HG03558 (cell line): ENCODE results near the gene SH2B2.

Source experiments
- ATAC-seq: cut with Tn5 transposase; IDR thresholded peaks from one replicate; pipeline ENCODE4 v1.9.1; 2021; ENCODE audit warnings: moderate number of reproducible peaks; ENCODE audit not compliant: unreplicated experiment; ENCODE audit errors: extremely low read depth

Gene SH2B2

GRCh38 chr7:102264367-102264891, 22.2 kb upstream of the SH2B2 start:
- no peak for ATAC-seq

DNA sequence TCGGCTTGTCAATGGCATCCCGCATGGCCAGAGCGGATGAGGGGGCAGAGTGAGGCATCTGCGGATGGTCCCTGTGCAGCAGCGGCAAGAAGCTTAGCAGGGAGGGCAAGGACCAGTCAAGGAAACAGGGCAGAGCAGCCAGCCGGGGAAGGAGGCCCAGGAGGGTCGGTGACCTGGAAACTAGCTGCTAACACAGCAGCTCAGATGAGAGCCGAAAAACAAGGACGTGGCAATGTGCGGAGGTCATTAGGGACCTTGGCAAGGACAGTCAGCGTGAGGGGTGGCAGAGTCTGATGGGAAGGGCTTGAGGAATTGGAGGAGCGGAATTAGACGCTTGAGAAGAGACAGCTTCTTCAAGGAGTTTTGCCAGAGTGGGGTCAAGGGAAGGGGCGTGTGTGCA, 20.1 kb upstream of the SH2B2 start:
- no peak for ATAC-seq

DNA sequence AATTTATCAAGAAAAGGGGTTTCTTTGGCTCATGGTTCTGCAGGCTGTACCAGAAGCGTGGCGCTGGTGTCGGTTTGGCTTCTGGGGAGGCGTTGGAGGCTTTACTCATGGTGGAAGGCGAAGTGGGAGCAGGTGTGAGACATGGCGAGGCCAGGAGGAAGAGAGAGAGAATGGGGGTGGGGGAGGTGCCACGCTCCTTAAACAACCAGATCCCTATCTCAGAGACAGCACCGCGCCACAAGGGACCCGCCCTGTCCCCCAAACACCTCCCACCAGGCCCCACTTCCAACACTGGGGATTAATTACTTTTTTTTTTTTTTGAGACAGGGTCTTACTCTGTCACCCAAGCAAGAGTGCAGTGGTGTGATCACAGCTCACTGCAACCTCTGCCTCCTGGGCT, 18.0 kb upstream of the SH2B2 start:
- ATAC-seq, result no peak

GRCh38 chr7:102270178-102270887, 16.3 kb upstream of the SH2B2 start:
- no peak for ATAC-seq

DNA sequence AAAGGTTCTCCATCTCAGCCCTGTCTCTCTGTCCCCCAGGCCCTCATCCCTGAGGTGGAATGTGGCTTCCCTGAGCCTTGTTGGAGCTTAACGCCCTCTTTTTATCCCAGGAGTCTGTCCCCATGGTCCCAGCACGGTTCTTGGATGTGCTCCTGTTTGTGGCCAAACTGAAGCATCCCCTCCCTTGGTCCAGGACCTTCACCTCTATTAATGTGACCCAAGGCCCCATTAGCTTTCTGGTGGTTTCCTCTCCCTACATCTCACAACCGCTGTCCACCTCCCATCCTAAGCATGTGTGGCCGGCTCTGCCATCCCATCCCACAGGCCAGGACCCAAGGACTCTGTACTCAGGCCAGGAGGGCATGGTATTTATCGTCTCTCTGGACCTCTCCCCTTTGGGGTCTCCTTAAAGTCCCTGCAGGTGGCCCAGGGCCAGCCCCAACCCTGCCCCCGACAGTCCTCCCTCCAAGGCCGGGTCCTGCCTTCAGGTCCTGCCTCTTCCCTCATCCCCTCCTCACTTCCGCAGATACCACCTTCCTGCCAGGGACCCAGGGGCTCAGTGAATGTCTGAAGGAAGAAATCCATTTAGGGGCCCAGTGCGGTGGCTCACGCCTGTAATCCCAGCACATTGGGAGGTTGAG, 15.4 kb upstream of the SH2B2 start:
- no peak for ATAC-seq

- no peak for ATAC-seq
These were observed 14.4 kb upstream of the SH2B2 start for GRCh38 chr7:102272075-102272916.

DNA sequence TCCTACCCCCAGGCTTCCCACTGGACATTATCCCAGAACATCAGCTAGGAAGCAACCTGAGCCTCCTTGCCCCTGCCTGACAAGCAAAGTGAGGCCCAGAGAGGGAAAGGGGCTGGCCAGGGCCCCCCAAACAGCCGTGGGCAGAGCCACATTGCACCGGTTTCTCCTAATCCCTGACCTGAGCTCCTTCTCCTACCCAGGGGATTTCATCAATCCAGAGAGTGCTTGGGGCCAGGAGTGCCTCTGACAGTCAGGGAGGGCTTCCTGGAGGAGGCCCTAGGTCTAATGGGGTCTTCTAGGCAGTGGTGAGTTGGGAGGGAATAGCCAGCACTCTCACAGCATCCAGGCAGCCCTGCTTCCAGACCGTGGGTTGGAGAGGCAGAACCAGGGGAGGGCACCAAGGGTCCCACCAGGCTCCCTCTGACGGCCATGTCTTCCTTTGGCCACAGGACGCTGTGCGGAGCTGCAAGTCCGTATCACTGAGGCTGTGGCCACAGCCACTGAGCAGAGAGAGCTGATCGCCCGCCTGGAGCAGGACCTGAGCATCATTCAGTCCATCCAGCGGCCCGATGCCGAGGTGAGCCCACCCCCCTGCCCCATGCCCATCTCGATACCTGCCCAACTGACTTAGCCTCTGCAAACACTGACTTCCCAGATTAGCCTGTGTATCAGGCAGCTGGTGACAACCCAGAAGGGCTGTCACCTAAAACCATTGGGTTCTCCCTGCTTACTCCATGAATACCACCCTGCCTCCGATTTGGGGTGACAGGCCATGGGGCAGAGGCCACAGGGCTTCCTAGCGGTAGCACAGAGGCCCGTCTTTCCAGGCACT, 13.5 kb upstream of the SH2B2 start:
- ATAC-seq, result no peak

DNA sequence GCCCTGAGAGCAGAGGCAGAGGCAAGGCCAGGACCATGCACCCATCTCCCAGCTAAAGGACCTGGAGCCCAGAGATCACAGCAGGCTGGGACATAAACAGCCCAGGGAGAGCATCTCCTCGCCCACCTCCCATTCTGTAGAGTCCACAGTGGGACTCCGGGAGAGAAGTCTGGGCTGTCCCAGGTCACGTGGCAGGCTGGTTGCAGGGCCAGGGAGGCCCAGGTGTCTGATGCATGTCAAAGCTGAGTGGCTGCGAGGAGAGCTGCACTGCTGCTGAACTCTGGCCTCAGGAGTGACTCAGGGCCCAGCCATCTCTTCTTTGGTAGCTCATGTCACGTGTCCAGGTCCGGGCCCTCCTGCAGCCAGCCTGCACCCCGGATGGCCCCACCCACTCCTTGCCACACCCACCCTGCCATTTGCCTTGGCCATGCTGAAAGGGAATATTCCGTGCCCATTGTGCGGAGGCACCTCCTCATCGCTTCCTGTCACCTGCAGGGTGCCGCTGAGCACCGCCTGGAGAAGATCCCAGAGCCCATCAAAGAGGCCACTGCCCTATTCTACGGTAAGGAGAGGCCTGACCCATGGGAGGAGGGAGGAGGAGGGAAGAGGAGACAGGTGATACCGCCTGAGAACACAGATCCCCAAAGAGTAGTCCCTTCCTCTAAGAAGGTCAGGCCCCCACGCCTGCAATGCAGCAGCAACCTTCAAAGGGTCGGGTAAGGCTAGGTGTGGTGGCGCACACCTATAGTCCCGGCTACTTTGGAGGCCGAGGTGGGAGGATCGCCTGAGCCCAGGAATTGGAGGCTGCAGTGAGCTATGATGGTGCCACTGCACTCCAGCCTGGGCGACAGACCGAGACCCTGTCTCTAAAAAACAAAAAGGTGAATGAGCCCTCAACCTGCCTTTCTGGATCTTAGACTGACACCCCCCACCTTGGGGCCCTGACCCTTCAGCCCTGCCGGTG, 12.6 kb upstream of the SH2B2 start:
- ATAC-seq, result no peak

- no peak for ATAC-seq
These were observed 11.5 kb upstream of the SH2B2 start for GRCh38 chr7:102275123-102275703.

DNA sequence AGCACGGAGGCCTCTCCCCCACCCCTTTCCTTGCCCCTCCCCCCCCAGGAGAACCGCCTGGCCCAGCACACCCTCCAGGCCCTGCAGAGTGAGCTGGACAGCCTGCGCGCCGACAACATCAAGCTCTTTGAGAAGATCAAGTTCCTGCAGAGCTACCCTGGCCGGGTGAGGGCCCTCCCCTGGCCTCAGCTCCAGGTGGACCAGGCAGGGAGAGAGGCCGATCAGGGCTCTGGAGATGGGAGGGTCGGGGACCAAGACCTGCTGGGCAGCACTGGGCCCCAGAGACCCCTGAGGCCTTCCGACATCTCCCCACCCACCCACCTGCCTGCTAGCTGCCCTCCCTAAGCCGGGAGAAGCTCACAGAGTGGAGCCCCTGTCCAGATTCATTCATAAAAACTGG, 8.8 kb upstream of the SH2B2 start:
- ATAC-seq, result no peak

DNA sequence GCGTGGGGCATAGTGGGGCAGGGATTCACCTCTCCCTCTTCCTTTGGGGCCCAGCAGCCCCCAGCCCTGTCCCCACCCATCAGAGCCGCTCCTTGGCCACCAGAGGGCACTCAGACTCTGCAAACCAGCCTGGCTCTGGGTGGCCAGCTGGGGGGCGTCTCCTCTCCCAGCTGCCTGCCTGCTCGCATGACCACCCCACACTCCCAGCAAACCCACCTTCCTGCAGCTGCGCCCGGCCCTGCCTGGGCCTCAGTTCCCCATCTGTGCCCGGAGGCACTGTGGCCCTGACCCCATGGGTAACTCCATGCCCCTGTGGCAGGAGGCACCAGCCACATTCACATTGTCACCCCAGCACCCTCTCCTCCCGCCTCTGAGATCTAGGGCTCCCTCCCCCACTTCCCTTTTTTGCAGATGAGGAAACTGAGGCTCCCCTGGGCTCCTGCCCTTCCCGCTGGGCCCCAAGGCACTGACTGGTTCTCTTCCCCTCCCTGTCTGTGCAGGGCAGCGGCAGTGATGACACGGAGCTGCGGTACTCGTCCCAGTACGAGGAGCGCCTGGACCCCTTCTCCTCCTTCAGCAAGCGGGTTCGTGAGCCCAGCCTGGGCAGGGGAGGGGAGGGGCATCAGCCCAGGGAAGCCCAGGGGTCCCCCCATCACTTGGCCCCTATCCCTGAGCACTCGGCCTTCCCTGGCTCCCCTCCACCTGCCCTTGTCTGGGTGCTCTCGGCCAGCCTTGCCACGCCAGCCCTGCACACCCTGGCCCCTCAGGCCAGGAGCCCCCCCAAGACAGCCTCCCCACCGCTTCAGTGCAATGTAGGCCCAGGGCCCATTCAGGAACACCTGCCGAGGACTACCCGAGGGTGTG, 6.9 kb upstream of the SH2B2 start:
- no peak for ATAC-seq

DNA sequence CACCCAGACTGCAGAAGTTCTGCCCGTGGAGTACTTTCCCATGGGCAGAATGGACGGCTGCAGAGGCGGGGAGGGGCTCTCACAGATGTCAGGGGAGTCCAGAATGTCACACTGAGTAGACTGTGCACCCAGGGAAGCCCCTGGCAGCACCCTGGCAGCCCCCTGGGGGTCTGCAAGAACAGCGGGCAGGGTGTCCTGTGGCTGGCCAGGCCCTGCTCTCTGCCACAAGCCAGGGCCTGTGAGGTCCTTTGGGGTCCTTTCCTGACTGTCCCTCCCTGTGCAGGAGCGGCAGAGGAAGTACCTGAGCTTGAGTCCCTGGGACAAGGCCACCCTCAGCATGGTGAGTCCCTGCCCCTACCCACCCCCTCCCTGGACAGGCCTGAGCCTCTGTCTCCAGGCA, 6.1 kb upstream of the SH2B2 start:
- no peak for ATAC-seq

DNA sequence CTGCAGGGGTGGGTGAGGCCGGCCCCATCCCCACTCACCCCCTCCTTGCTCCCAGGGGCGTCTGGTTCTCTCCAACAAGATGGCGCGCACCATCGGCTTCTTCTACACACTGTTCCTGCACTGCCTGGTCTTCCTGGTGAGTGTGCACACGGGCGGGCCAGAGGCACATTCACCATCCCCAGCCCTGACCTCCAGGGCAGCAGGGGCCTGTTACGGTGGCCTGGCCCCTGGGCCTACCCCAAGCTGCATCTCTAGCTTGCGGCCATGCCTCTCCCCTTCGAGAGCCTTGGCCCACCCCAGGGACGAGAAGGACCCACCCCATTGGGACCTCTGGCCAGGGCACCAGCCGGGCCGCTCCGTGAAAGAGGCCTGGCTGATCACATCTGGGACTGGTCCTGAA, 4.9 kb upstream of the SH2B2 start:
- ATAC-seq, result no peak

DNA sequence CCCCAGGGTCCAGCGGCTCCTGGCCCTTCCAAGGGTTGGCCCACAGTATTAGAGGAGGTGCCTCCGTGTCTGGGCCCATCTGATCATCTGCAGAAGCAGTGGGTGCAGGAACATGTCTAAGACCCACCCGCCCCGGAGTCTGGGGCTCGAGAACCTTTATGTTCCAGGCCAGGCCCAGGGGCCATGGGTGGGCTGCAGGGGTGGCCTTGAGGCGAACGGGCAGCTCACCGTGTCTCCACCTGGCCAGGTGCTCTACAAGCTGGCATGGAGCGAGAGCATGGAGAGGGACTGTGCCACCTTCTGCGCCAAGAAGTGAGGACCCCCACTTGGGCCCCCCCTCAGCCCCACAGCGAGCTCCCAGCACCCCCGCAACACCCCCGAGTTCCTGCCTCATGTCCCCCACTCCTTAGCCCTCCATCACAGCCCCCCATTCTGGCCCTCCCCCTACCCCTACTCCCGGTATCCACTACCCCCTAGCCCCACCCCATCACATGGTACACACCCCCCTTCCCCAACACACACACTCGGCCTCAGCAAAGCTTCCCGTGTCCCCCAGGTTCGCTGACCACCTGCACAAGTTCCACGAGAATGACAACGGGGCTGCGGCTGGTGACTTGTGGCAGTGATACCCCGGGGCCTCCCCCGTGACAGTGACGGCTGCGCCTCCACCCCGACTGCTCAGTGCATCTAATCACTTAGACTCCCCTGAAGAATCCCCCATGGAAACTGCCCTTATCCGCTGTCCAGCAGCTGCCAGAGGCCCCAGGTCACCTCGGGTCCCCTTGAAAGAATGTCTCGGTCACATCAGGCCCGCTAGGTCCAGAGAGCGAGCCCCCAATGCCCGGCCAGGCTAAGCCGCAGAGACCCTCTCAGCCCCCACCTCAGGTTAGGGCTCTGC, 4.0 kb upstream of the SH2B2 start:
- no peak for ATAC-seq

DNA sequence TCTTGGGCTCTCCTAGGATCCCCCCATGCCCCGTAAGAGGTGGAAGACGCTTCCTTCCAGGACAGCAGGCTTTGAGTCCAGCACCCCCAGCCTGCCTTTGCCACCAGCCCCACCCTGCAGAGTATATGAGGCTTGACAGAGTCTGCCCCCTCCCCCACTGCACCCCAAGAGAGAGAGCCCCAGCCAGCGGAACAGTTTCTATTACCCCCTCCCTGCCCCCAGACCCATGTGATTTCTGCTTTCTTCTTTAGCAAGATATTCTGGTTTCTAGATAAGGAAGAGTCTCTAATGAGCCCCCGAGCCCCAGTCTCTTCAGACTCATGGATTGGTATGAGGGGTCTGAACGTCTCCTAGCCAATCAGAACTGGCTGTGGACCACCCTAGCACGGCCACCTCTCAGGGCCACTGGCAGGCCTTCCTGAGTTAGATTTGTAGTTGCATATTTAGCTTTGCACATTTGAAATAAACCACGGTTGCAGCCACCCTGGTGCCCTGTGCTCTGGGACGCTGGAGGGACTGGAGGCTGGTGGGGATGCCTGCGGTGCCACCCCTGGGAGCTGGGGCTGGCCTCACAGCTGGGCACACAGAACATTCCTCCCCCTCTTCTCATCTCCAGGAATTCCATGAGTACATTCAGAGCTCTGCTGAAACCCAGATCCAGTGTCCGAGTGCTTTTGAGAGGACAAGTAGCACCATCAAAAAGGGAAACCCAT, 3.0 kb upstream of the SH2B2 start:
- ATAC-seq, result no peak

DNA sequence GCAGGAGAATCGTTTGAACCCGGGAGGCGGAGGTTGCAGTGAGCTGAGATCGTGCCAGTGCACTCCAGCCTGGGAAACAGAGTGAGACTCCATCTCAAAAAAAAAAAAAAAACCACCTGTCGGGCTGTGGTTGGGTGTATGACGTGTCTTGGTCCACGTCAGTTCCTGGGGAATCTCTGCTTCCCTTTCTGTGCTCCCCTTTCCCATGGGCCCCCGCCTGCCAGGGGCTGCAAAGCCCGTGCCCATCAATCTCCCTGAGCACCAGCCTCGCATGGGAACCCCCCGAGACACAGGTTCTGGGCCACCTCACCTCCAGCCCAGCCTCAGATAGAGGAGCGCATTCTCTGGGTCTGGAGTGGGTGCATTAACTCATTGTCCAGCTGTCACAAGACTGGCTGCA, 2.3 kb upstream of the SH2B2 start:
- ATAC-seq, result no peak
